ENCODE results near the gene PEMT.
"Not testable (repeated sequence)": the region's sequence is repeated elsewhere in the genome, so short reads cannot be mapped to it uniquely, and the experiment has no call there.

The PEMT gene

GRCh38 chr17:17591355-17592298 lies at the start of gene PEMT:
TSS of gene PEMT (minus strand) at chr17:17591708. CDS start at chr17:17591626, 82 bp downstream.
- DNase-seq (ENCODE audit: low read depth): peak; percentile 100

DNA sequence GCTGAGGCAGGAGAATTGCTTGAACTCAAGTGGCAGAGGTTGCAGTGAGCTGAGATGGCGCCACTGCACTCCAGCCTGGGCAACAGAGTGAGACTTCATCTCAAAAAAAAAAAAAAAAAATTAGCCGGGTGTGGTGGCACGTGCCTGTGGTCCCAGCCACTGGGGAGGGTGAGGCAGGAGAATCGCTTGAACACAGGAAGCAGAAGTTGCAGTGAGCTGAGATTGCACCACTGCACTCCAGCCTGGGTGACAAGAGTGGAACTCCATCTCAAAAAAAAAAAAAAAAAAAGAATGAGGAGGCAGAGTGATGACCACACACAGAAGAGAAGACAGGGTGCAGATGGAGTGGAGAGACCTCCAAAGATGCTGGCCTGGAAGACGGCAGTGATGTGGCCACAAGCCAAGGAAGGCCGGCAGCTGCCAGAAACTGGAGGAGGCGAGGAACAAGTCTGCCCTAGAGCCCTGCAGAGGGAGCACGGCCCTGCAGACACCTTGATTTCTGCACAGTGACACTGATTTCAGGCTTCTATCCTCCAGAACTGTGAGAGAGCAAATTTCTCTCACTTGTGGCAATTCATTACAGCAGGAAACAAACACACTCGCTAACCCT lies 48.3 kb upstream of the PEMT start:
- not testable (repeated sequence) for DNase-seq (ENCODE audit: low read depth)

- DNase-seq (ENCODE audit: low read depth): no peak
Measured at GRCh38 chr17:17638467-17638866, 47.0 kb upstream of the PEMT start.

DNA sequence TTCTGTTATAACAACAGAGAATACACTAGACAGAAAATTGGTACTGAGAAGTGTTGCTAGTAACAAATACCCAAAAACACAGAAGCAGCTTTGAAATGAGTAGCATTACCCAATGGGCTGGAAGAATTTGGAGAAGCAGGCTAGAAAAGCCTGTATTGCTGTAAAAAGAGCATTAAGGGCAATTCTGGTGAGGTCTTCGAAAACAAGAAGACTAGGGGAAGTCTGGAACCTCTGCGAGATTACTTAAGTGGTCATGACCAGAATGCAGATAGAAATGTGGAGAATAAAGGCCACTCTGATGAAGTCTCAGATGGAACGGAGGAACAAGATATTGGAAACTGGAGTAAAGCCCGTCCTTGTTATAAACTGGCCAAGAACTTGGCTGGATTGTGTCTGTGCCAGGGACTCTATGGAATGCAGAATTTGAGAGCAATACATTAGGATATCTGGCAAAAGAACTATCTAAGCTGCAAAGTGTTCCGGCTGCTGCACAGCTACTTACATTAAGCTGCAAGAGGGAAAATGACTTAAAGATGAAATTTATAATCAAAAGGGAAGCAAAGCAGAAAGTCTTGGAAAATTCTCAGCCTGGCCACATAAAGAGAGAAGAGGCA lies 44.9 kb upstream of the PEMT start:
- DNase-seq (ENCODE audit: low read depth): no peak

DNA sequence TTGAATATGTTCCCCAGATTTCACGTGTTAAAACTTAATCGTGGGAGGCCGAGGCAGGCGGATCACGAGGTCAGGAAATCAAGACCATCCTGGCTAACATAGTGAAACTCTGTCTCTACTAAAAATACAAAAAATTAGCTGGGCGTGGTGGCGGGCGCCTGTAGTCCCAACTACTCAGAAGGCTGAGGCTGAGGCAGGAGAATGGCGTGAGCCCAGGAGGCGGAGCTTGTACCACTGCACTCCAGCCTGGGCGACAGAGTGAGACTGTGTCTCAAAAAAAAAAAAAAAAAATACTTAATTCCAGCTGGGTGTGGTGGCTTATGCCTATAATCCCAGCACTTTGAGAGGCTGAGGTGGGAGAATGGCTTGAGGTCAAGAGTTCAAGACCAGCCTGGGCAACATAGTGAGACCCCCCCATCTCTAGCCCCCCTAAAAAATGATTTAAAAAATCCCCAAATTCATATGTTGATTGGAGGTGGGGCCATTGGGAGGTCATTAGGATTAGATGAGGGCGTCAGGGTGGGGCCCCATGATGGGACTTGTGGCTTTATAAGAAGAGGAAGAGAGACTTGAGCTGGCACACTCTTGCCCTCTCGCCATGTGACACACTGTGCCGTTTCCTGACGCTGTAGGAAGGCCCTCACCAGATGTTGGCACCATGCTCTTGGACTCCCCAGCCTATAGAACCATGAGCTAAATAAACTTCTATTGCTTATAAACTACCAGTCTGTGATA lies 44.2 kb upstream of the PEMT start:
- not testable (repeated sequence) for DNase-seq (ENCODE audit: low read depth)

GRCh38 chr17:17635126-17635525 lies 43.6 kb upstream of the PEMT start:
- DNase-seq (ENCODE audit: low read depth): no peak

DNA sequence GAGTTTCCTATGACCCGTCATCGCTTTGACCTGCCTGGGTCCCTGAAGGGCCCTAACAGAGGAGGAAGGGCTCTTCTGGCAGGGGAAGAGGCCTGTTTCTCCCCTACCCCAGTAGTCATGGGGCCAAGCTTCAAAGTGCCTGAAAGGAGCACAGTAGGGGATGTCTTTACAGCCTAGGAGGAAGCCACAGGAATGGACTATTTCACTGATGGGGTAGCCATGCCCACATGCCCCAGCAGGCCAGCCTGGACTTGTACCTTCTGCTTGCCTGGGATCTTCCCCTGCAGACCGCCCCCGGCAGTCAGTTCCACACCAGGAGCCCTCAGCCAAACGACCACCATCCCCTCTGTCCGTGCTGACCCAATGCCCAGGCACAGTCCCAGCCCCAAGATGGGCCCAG lies 41.8 kb upstream of the PEMT start:
- DNase-seq (ENCODE audit: low read depth): no peak

- DNase-seq (ENCODE audit: low read depth): not testable (repeated sequence)
Measured at GRCh38 chr17:17632690-17633089, 41.2 kb upstream of the PEMT start.

- DNase-seq (ENCODE audit: low read depth): no peak
Measured at GRCh38 chr17:17628388-17629008, 37.0 kb upstream of the PEMT start.

GRCh38 chr17:17626840-17627239 lies 35.3 kb upstream of the PEMT start:
- no peak for DNase-seq (ENCODE audit: low read depth)

GRCh38 chr17:17626151-17626805 lies 34.8 kb upstream of the PEMT start:
- no peak for DNase-seq (ENCODE audit: low read depth)

DNA sequence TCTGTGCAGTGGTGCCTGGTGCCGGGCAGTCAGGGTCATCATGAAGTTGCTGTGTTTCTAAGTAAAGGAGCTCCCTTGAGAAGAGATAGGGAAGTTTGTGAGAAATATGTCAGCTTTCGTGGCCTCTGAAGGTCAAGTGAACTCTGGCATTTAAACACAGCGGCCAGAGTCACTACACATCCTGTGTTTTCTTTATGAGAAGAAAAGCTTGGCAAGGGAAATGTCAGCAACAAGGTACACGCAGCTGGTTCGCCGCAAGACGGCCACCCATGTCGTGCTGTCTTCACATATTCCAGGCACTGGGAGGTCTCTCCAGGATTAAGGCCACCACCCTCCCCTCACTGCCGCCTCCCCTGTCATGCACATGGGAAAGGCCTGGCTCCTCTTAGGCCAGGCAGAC lies 33.2 kb upstream of the PEMT start:
- no peak for DNase-seq (ENCODE audit: low read depth)

- DNase-seq (ENCODE audit: low read depth): no peak
Measured at GRCh38 chr17:17623904-17624303, 32.4 kb upstream of the PEMT start.

- no peak for DNase-seq (ENCODE audit: low read depth)
Measured at GRCh38 chr17:17621254-17621653, 29.7 kb upstream of the PEMT start.

DNA sequence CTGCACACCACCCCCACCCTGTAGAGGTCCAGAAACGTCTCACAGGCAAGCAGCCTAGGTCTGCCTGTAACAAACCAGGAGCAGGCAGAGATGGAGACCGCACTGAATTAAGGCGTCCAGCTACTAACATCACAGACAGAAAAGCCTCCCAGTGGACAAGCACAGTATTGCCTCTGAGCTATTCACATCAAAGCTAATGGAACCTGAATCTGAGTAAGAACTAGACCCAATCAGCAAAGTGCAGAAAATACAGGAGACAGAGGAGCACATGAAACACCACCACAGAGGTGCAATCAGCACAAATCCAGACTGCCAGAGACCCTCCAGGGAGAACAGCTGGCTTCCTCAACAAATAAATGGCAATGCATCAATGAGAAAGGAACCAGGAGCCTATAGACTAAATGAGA lies 22.2 kb upstream of the PEMT start:
- DNase-seq (ENCODE audit: low read depth): peak; percentile 77

- DNase-seq (ENCODE audit: low read depth): no peak
Measured at GRCh38 chr17:17612085-17613022, 20.8 kb upstream of the PEMT start.

GRCh38 chr17:17609121-17609520 lies 17.6 kb upstream of the PEMT start:
- no peak for DNase-seq (ENCODE audit: low read depth)

DNA sequence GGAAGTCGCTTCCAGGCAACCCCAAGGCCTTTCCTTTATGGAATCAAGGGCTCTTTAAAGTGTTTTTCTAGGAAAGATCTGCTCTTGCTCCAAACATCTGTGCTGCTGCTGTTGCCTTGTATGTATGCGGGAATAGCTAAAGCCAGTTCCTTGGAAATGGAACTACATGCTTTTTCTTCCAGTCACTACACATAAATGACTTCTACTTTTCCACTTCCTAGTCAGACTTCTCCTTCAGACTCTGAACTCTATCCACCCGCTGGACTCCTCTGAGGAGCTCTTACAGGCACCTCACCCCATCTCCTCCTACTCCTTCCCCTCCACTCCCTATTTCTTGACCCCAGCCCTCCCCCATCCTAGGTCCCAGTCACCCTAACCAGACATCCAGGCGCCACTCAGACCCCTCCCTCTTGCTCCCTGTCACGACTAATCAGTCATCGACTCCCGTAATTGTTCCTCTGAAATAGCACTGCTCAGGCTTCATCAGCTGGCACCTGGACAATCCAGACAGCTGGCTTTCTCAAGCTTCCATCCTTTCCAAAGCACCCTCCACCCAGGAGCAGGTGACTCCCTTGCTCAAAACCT lies 15.0 kb upstream of the PEMT start:
- DNase-seq (ENCODE audit: low read depth): no peak

- peak; percentile 67 for DNase-seq (ENCODE audit: low read depth)
Measured at GRCh38 chr17:17605729-17606088, 14.2 kb upstream of the PEMT start.
